Measurements from ENCODE around the gene TNIP2.
"Not testable (repeated sequence)": the region's sequence is repeated elsewhere in the genome, so short reads cannot be mapped to it uniquely, and the experiment has no call there.

DNA sequence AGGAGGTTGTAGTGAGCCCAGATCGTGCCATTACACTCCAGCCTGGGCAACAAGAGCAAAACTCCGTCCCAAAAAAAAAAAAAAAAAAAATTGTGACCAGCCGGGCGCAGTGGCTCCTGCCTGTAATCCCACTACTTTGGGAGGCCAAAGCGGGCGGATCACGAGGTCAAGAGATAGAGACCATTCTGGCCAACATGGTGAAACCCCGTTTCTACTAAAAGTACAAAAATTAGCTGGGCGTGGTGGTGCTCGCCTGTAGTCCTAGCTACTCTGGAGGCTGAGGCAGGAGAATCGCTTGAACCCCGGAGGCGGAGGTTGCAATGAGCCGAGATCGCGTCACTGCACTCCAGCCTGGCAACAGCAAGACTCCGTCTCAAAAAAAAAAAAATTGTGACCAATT lies 29.3 kb downstream of the TNIP2 start:
- TF ChIP-seq ZNF350 (CRISPR knock-in tag; IDR thresholded peaks at IDR 0.05; ENCODE audit: borderline replicate concordance, low read depth); KDM1A (CRISPR knock-in tag; IDR thresholded peaks at IDR 0.05): not testable (repeated sequence)
- TF ChIP-seq, protein P1, sequence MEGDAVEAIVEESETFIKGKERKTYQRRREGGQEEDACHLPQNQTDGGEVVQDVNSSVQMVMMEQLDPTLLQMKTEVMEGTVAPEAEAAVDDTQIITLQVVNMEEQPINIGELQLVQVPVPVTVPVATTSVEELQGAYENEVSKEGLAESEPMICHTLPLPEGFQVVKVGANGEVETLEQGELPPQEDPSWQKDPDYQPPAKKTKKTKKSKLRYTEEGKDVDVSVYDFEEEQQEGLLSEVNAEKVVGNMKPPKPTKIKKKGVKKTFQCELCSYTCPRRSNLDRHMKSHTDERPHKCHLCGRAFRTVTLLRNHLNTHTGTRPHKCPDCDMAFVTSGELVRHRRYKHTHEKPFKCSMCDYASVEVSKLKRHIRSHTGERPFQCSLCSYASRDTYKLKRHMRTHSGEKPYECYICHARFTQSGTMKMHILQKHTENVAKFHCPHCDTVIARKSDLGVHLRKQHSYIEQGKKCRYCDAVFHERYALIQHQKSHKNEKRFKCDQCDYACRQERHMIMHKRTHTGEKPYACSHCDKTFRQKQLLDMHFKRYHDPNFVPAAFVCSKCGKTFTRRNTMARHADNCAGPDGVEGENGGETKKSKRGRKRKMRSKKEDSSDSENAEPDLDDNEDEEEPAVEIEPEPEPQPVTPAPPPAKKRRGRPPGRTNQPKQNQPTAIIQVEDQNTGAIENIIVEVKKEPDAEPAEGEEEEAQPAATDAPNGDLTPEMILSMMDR (CRISPR knock-in tag; IDR thresholded peaks at IDR 0.05): not testable (repeated sequence)
- TF ChIP-seq, protein P2, sequence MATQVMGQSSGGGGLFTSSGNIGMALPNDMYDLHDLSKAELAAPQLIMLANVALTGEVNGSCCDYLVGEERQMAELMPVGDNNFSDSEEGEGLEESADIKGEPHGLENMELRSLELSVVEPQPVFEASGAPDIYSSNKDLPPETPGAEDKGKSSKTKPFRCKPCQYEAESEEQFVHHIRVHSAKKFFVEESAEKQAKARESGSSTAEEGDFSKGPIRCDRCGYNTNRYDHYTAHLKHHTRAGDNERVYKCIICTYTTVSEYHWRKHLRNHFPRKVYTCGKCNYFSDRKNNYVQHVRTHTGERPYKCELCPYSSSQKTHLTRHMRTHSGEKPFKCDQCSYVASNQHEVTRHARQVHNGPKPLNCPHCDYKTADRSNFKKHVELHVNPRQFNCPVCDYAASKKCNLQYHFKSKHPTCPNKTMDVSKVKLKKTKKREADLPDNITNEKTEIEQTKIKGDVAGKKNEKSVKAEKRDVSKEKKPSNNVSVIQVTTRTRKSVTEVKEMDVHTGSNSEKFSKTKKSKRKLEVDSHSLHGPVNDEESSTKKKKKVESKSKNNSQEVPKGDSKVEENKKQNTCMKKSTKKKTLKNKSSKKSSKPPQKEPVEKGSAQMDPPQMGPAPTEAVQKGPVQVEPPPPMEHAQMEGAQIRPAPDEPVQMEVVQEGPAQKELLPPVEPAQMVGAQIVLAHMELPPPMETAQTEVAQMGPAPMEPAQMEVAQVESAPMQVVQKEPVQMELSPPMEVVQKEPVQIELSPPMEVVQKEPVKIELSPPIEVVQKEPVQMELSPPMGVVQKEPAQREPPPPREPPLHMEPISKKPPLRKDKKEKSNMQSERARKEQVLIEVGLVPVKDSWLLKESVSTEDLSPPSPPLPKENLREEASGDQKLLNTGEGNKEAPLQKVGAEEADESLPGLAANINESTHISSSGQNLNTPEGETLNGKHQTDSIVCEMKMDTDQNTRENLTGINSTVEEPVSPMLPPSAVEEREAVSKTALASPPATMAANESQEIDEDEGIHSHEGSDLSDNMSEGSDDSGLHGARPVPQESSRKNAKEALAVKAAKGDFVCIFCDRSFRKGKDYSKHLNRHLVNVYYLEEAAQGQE (IDR thresholded peaks at IDR 0.05; ENCODE audit: borderline replicate concordance in 1 of 2, low read depth in 1 of 2, low read length in 2 of 2): not testable (repeated sequence)
- TF ChIP-seq, protein P3, sequence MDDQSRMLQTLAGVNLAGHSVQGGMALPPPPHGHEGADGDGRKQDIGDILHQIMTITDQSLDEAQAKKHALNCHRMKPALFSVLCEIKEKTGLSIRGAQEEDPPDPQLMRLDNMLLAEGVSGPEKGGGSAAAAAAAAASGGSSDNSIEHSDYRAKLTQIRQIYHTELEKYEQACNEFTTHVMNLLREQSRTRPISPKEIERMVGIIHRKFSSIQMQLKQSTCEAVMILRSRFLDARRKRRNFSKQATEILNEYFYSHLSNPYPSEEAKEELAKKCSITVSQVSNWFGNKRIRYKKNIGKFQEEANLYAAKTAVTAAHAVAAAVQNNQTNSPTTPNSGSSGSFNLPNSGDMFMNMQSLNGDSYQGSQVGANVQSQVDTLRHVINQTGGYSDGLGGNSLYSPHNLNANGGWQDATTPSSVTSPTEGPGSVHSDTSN (CRISPR knock-in tag; IDR thresholded peaks at IDR 0.05; ENCODE audit: borderline replicate concordance): not testable (repeated sequence)
